ENCODE data around the gene STMND1. TPM values are rescaled to one million over a fixed set of nuclear protein-coding genes. Genes with fewer than 3 reads are reported as not detected.

Gene STMND1
- total RNA-seq, 2 donors from 2014 or later = not detected

DNA sequence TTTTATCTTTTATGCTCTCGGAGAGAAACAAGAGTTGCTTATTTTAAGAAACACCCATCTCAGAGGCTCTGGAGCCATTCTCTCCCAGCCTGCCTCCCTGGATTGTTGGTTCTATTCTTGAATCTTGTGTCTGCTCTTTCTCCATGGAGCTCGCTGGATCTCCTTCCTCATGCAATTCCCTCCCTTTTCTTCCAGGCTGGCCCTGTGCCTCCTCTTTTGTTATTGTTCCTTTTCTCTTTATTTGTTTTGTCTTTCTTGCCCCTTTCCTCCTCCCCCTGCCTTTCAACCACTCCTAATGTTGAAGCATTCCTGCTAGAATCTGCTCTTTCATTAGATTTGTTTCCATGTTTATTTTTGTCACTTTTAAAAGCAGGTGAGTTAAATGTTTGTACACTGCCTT lies 76.5 kb downstream of the STMND1 start:
- Histone ChIP-seq H3K4me3 (no peak overlapping the region), H3K4me1 (no peaks in the 10 kb centered on the region), H3K9me3 (peaks cover 0 to 4% of the 10 kb centered on the region in 2 donors), H3K27me3 (no peaks in the 10 kb centered on the region), H3K36me3 (no peaks in the 10 kb centered on the region), H3K27ac (no peak overlapping the region)
- DNase-seq (ENCODE audit: low spot score) = no peak
- TF ChIP-seq, protein P1, sequence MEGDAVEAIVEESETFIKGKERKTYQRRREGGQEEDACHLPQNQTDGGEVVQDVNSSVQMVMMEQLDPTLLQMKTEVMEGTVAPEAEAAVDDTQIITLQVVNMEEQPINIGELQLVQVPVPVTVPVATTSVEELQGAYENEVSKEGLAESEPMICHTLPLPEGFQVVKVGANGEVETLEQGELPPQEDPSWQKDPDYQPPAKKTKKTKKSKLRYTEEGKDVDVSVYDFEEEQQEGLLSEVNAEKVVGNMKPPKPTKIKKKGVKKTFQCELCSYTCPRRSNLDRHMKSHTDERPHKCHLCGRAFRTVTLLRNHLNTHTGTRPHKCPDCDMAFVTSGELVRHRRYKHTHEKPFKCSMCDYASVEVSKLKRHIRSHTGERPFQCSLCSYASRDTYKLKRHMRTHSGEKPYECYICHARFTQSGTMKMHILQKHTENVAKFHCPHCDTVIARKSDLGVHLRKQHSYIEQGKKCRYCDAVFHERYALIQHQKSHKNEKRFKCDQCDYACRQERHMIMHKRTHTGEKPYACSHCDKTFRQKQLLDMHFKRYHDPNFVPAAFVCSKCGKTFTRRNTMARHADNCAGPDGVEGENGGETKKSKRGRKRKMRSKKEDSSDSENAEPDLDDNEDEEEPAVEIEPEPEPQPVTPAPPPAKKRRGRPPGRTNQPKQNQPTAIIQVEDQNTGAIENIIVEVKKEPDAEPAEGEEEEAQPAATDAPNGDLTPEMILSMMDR (IDR thresholded peaks at IDR 0.05) = no peak

DNA sequence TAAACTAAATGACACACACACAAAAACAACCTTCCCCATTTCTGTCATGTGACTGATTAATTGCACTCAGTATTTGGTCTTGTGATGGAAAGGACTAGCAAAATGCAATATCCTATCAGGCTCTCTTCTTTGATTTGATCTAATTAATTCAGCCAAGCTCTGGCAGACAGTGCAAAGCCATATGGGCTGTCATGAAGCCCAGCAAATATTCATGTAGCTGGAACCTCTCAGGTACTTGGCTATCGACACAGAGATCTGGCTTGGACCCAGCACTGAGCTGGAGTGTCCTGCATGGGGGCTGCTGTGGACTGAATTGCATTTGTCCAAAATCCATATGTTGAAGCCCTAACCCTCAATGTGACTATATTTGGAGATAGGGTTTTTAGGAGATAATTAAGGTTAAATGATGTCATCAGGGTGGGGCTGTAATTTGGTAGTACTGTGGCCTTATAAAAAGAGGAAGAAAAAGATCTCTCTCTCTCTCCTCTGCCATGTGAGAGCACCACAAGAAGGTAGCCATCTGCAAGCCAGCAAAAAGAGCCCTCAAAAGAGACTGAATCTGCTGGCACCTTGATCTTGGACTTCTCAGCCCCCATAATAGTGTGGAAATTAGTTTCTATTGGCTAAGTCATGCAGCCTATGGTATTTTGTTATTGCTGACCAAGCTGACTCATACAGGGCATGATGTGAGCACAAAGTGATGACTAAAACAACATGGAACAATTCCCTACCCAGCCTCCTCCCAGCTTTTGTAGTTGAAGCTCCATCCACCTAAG lies 77.1 kb downstream of the STMND1 start:
- H3K36me3 ChIP-seq = no peaks in the 10 kb centered on the region
- TF ChIP-seq, protein P1 (IDR thresholded peaks at IDR 0.05) = no peak
- no peak overlapping the region for H3K4me3 ChIP-seq
- no peaks in the 10 kb centered on the region for H3K27me3 ChIP-seq
- DNase-seq (ENCODE audit: low spot score) = no peak
- H3K9me3 ChIP-seq = peaks cover 0 to 4% of the 10 kb centered on the region in 2 donors
- no peaks in the 10 kb centered on the region for H3K4me1 ChIP-seq
- H3K27ac ChIP-seq = no peak overlapping the region

DNA sequence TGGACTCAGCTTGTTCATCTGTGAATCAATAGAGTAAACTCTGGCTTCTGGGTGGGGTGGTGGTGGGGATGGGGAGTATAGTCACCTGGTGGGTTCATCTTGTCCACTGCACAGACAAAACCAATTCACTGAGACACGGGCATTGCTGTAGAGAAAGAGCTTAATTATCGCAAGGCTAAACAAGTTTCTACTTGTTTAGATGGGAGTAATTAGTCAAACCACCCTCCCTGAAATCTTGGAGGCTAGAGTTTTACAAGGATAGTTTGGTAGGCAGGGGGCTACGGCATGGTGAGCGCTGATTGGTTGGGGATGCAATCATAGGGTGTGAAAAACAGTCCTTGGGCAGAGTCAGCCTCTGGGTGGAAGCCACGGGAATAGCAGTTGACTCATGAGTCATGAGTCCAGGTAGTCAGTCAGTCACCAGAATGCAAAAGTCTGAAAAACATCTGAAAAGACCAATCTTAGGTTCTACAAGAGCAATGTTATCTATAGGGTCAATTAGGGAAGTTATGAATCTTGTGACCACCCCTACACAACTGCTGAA lies 77.8 kb downstream of the STMND1 start:
- no peak overlapping the region for H3K27ac ChIP-seq
- no peak overlapping the region for H3K4me3 ChIP-seq
- no peak for DNase-seq (ENCODE audit: low spot score)

More for the DNA sequence above, 77.8 kb downstream of the STMND1 start:
- Histone ChIP-seq H3K36me3 (no peaks in the 10 kb centered on the region), H3K4me1 (no peaks in the 10 kb centered on the region), H3K27me3 (no peaks in the 10 kb centered on the region), H3K9me3 (peaks cover 0 to 4% of the 10 kb centered on the region in 2 donors)
- TF ChIP-seq, protein P1 (IDR thresholded peaks at IDR 0.05) = no peak

Other genes starting within 250 kb of the STMND1 start
- 100 to 1,000 TPM; 133 to 194 TPM for gene RBM24, start 179.3 kb downstream of the STMND1 start, total RNA-seq

Data from right atrium auricular region (tissue), 2 donors.